ENCODE measurements around the gene PSMC3. TPM values are rescaled to one million over a fixed set of nuclear protein-coding genes. Genes with fewer than 3 reads are reported as not detected.

Gene PSMC3
- total RNA-seq, 1 donor from 2014 or later, result 130 TPM

DNA sequence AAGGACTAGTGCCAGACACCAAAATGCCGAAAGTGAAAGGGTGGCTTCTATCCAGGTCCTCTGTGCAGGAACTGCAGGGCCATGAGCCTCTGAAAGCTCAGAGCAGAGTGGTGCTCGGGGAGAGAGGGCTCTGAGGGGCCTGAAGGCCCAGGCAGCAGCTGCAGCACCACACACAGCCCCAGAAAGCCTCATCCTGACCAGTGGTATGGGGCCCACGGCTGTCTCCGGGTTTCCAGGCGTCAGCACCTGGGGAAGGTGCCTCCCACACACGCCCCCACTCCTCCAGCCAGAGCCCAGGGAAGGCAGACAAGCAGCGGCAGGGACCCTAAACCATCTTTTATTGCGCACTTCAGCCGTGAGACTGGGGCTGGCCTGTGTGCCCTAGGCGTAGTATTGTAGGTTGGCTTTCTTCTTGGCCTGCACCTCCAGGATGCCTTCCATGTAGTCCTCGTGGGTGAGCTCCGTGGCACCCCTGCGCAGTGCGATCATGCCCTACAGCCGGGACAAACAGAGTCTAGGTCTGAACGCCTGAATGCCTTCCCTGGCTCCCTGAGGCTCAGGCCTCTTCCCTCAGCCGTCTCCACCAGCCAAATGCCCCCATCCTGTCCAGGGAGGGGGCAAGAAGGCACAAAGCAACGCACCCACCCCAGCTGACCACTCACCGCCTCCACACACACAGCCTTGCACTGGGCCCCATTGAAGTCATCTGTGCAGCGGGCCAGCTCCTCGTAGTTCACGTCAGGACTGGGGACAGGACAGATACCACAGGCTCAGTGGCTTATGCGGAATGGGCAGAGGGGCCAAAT, 7.6 kb downstream of the PSMC3 start:
- FAIRE-seq (no peak), DNase-seq (ENCODE audit: low read depth) (no peak)
- peaks cover 36% of the 10 kb centered on the region for H3K36me3 ChIP-seq (ENCODE audit: insufficient read depth, low read length)
- H4K20me1 ChIP-seq (ENCODE audit: insufficient read depth, low read length), result peaks cover 23% of the 10 kb centered on the region
- no peak for TF ChIP-seq CTCF (IDR thresholded peaks at IDR 0.05; ENCODE audit: insufficient read depth, low read depth, low read length)
- no peak for TF ChIP-seq EZH2 (IDR thresholded peaks at IDR 0.05; ENCODE audit: insufficient read depth, low read length)
- H3K27me3 ChIP-seq (ENCODE audit: insufficient read depth, low read length), result no peaks in the 10 kb centered on the region
- Mint-ChIP-seq H3K9me3 (ENCODE audit: unreplicated experiment) (no peaks in the 10 kb centered on the region), H3K27ac (ENCODE audit: unreplicated experiment) (no peak overlapping the region), H3K4me1 (ENCODE audit: low read depth, unreplicated experiment) (peaks cover 28% of the 10 kb centered on the region), H3K27me3 (ENCODE audit: low read depth, unreplicated experiment) (no peaks in the 10 kb centered on the region), H3K4me3 (ENCODE audit: unreplicated experiment) (no peak overlapping the region), H3K36me3 (ENCODE audit: low read depth, unreplicated experiment) (peaks cover 22% of the 10 kb centered on the region)
- no peak overlapping the region for H3K4me3 ChIP-seq (ENCODE audit: insufficient read depth, low read depth, low read length)
- H3K9me3 ChIP-seq (ENCODE audit: insufficient read depth, low read depth, low read length), result no peaks in the 10 kb centered on the region
- no peak overlapping the region for H3K9ac ChIP-seq (ENCODE audit: low read length)
- H2AFZ ChIP-seq (ENCODE audit: low read depth, low read length), result no peak overlapping the region
- H3K79me2 ChIP-seq (ENCODE audit: insufficient read depth, low read length), result peaks cover 30% of the 10 kb centered on the region
- no peak overlapping the region for H3K4me2 ChIP-seq (ENCODE audit: low read length)
- H3K27ac ChIP-seq (ENCODE audit: low read depth, low read length), result no peak overlapping the region
- peaks cover 35% of the 10 kb centered on the region for H3K4me1 ChIP-seq (ENCODE audit: insufficient read depth, low read length)

- peaks cover 31% of the 10 kb centered on the region for H3K4me1 Mint-ChIP-seq (ENCODE audit: low read depth, unreplicated experiment)
- no peaks in the 10 kb centered on the region for H3K9me3 Mint-ChIP-seq (ENCODE audit: unreplicated experiment)
- no peak for FAIRE-seq
- H3K27me3 ChIP-seq (ENCODE audit: insufficient read depth, low read length), result no peaks in the 10 kb centered on the region
- H3K79me2 ChIP-seq (ENCODE audit: insufficient read depth, low read length), result peaks cover 26% of the 10 kb centered on the region
- no peak overlapping the region for H3K4me2 ChIP-seq (ENCODE audit: low read length)
- H3K4me3 Mint-ChIP-seq (ENCODE audit: unreplicated experiment), result peak overlapping the region; percentile 64
- H3K27ac ChIP-seq (ENCODE audit: low read depth, low read length), result no peak overlapping the region
- peaks cover 42% of the 10 kb centered on the region for H3K4me1 ChIP-seq (ENCODE audit: insufficient read depth, low read length)
- DNase-seq (ENCODE audit: low read depth), result no peak
- peaks cover 25% of the 10 kb centered on the region for H4K20me1 ChIP-seq (ENCODE audit: insufficient read depth, low read length)
- TF ChIP-seq CTCF (IDR thresholded peaks at IDR 0.05; ENCODE audit: insufficient read depth, low read depth, low read length), result no peak
- TF ChIP-seq EZH2 (IDR thresholded peaks at IDR 0.05; ENCODE audit: insufficient read depth, low read length), result no peak
- peaks cover 22% of the 10 kb centered on the region for H3K36me3 Mint-ChIP-seq (ENCODE audit: low read depth, unreplicated experiment)
- no peak overlapping the region for H3K9ac ChIP-seq (ENCODE audit: low read length)
- no peak overlapping the region for H3K4me3 ChIP-seq (ENCODE audit: insufficient read depth, low read depth, low read length)
- no peaks in the 10 kb centered on the region for H3K9me3 ChIP-seq (ENCODE audit: insufficient read depth, low read depth, low read length)
- H3K27me3 Mint-ChIP-seq (ENCODE audit: low read depth, unreplicated experiment), result no peaks in the 10 kb centered on the region
- peak overlapping the region; percentile 66 for H3K27ac Mint-ChIP-seq (ENCODE audit: unreplicated experiment)
- H2AFZ ChIP-seq (ENCODE audit: low read depth, low read length), result no peak overlapping the region
- H3K36me3 ChIP-seq (ENCODE audit: insufficient read depth, low read length), result peaks cover 34% of the 10 kb centered on the region
Measured at GRCh38 chr11:47417712-47418111, 8.5 kb downstream of the PSMC3 start.

DNA sequence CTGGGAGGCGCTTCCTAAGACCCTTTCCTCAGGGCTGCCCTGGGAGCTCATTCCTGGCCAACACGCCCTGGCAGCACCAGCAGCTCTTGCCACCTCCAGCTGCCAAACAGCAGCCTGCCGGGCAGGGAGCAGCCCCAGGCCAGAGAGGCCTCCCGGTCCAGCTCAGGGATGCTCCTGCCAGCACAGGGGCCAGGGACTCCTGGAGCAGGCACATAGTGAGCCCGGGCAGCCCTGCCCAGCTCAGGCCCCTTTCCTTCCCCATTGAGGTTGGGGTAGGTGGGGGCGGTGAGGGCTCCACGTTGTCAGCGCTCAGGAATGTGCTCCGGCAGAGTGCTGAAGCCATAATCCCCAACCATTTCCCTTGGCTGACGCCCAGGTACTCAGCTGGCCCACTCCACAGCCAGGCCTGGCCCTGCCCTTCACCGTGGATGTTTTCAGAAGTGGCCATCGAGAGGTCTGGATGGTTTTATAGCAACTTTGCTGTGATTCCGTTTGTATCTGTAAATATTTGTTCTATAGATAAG, 10.2 kb downstream of the PSMC3 start:
- DNase-seq (ENCODE audit: low read depth) (peak; percentile 93), FAIRE-seq (peak; percentile 94)
- H3K79me2 ChIP-seq (ENCODE audit: insufficient read depth, low read length), result peaks cover 33% of the 10 kb centered on the region
- peak overlapping the region; percentile 65 for H3K9ac ChIP-seq (ENCODE audit: low read length)
- no peaks in the 10 kb centered on the region for H3K27me3 Mint-ChIP-seq (ENCODE audit: low read depth, unreplicated experiment)
- H3K9me3 ChIP-seq (ENCODE audit: insufficient read depth, low read depth, low read length), result no peaks in the 10 kb centered on the region
- H3K36me3 Mint-ChIP-seq (ENCODE audit: low read depth, unreplicated experiment), result peaks cover 22% of the 10 kb centered on the region
- H2AFZ ChIP-seq (ENCODE audit: low read depth, low read length), result no peak overlapping the region
- no peak overlapping the region for H3K4me3 Mint-ChIP-seq (ENCODE audit: unreplicated experiment)
- H3K27me3 ChIP-seq (ENCODE audit: insufficient read depth, low read length), result no peaks in the 10 kb centered on the region
- peaks cover 30% of the 10 kb centered on the region for H4K20me1 ChIP-seq (ENCODE audit: insufficient read depth, low read length)
- H3K4me1 Mint-ChIP-seq (ENCODE audit: low read depth, unreplicated experiment), result peaks cover 31% of the 10 kb centered on the region
- no peak overlapping the region for H3K4me3 ChIP-seq (ENCODE audit: insufficient read depth, low read depth, low read length)
- peak overlapping the region; percentile 70 for H3K4me2 ChIP-seq (ENCODE audit: low read length)
- peaks cover 42% of the 10 kb centered on the region for H3K4me1 ChIP-seq (ENCODE audit: insufficient read depth, low read length)
- H3K36me3 ChIP-seq (ENCODE audit: insufficient read depth, low read length), result peaks cover 32% of the 10 kb centered on the region
- H3K27ac ChIP-seq (ENCODE audit: low read depth, low read length), result peak overlapping the region; percentile 75
- H3K9me3 Mint-ChIP-seq (ENCODE audit: unreplicated experiment), result no peaks in the 10 kb centered on the region
- peak overlapping the region; percentile 82 for H3K27ac Mint-ChIP-seq (ENCODE audit: unreplicated experiment)
- TF ChIP-seq EZH2 (IDR thresholded peaks at IDR 0.05; ENCODE audit: insufficient read depth, low read length) (no peak), CTCF (IDR thresholded peaks at IDR 0.05; ENCODE audit: insufficient read depth, low read depth, low read length) (no peak)

Data from astrocyte (in vitro differentiated cells and primary cell).